HG03469 (cell line): Measurements from ENCODE around the gene SNRPA.
"Not testable (repeated sequence)": the region's sequence is repeated elsewhere in the genome, so short reads cannot be mapped to it uniquely, and the experiment has no call there.

Source experiments
- ATAC-seq: cut with Tn5 transposase; IDR thresholded peaks from one replicate; pipeline ENCODE4 v1.9.1; 2021; ENCODE audit warnings: mild to moderate bottlenecking, moderate library complexity, moderate number of reproducible peaks; ENCODE audit not compliant: unreplicated experiment

SNRPA gene

DNA sequence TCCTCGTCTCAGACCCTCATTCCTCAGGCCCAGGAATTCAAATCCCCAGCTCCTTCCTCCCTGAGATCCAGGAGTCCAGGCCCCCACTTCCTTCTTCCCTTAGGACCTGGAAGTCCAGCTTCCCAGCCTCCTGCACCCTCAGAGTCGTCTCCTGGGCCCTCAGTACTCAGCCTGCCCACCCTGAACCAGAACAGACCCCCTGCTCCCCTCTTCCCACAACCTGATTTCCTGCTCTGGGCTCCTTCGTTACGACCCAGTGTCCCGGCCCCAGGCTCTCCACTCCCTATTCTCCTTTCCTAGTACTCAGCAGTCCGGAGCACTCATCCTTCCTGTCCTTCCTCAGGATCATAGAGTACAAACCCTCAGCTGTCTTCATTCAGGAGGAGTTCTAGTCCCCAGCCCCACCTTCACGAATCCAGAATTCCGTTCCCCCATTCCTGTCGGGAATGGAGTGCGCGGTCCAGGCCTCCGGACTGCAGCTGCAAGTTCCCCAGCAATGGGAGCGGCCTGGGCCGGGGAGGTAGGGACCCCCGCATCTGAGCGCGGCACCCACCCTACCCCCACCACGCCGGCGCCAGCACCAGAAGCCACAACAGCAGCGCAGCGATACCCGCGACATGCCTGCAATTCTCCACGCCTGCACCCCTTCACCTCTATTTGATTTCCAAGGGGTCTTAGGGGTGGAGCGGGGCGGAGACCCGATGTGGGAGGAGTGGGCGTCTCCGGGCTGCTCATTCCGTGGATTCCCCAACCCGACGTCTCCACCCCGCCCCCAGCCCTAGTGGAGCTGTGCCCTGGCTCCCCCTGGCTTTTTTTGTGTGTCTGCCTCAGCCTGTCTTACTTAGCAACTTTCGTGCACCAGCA, 60.7 kb downstream of the SNRPA start:
- no peak for ATAC-seq

DNA sequence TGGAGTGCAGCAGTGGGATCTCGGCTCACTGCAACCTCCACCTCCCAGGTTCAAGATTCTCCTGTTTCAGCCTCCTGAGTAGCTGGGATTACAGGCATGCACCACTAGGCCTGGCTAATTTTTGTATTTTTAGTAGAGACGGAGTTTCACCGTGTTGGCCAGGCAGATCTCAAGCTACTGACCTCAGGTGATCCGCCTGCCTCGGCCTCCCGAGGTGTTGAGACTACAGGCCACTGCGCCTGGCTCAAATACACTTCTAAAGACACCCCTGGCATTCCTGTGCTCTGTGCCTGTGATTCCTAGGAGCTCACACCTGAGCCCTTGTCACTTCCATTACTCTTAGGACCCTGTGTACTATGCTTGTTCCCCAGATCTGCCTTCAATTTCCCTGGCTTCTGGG, 61.6 kb downstream of the SNRPA start:
- ATAC-seq, result not testable (repeated sequence)

- ATAC-seq, result no peak
These were observed 62.2 kb downstream of the SNRPA start for GRCh38 chr19:40813182-40813581.
